HG02885 (cell line): ENCODE measurements around the gene INO80D.
"Not testable (repeated sequence)": the region's sequence is repeated elsewhere in the genome, so short reads cannot be mapped to it uniquely, and the experiment has no call there.

Experiments used
- ATAC-seq: cut with Tn5 transposase; IDR thresholded peaks from one replicate; pipeline ENCODE4 v1.9.1; 2021; ENCODE audit warnings: mild to moderate bottlenecking; ENCODE audit not compliant: unreplicated experiment, poor library complexity

The INO80D gene

DNA sequence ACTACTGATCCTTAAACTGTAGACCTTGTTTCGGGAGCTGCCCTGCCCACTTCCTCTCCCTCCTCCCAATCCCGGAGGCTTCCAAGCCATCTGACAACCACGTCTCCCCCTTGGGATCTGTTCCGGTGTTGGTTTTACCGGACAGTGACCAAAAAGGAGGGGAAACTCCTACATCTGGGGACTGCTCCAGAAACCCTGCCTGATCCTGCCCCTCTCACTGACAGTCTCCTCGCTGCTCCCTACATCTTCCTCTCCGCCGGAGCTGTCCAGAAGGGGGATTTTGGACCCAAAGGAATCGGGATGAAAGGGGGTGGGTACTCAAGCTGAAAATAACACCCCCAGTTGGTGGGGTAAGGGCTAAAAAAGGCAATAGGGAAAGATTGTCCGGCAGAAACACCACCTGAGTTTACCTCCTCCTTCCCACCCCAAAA, 1.5 kb downstream of the INO80D start:
- ATAC-seq: no peak

DNA sequence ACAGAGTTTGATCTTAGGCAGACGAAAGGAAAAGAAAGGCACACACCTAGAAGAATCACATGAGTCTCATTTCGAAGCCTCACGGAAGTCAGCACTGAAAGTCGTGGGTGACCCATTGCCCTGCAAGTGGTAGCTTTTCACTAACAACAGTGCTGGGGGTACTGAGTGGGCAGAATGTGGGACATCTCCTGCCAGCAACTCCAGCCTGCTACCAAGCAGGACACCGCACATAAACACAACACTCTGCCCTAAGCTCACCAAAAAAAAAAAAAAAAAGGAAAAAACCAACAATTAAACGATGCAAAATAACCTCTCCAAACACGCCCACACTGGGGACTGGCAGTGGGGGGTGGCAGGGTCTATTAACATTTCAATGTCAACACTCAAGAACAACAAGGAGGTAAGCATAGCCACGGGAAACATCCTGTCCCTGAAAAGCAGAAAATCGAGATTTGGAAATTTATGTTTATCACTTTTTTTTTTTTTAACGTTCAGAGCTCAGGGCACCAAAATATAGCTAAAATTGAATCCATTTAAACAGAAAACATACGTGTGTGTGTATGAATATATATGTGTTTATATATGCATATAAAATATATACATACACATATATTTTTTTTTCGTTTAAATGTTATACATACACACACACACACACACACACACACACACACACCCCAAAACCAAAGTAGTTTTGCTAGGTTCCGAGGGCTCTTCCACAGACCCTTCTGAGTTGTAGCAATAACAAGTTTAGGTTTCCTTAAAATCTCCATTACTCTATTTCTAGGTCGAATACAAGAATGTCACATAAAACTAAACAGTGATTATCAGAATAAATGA, 2.2 kb downstream of the INO80D start:
- ATAC-seq: no peak

DNA sequence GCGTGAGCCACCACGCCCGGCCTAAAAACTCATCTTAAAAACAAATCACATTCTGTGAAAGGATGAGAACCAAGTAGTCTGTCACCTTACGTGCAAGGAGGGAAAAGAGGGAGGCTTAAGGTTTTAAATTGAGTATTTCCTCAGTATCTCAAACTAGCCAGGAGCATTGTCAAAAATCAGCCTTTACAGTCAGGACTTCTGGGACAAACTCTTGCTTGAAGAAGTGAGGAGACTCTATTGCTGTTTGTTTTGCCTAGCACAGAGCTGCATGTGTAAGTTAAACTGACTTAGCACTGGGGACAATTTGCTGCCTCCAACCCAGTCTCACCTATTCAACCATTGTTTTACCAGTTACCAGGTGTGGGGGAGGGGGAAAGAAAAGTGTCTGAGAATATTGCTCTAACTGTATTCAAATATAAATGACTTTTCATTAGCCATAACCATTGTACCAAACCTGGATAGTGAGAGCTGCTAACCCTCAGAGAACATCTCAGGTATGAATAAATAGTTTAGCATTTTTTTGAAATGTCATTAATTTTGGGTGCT, 3.6 kb downstream of the INO80D start:
- no peak for ATAC-seq

DNA sequence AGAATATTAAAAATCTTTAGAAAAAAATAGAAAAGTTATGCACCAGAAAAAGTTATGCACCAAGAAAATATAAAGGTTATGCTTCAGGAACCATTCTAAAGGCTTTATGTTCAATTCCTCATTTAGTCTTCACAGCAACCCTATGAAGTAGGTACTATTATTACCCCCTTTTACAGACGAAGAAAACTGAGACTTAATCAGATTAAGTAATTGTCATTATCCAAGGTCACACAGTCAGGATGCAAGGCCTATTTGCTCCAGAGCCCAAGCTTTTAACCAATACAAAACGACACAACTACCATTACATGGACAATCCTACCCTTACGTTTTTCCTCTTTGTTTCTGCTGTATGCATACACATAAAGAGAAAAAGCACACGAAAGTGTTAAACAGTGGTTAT, 5.0 kb downstream of the INO80D start:
- ATAC-seq: no peak

DNA sequence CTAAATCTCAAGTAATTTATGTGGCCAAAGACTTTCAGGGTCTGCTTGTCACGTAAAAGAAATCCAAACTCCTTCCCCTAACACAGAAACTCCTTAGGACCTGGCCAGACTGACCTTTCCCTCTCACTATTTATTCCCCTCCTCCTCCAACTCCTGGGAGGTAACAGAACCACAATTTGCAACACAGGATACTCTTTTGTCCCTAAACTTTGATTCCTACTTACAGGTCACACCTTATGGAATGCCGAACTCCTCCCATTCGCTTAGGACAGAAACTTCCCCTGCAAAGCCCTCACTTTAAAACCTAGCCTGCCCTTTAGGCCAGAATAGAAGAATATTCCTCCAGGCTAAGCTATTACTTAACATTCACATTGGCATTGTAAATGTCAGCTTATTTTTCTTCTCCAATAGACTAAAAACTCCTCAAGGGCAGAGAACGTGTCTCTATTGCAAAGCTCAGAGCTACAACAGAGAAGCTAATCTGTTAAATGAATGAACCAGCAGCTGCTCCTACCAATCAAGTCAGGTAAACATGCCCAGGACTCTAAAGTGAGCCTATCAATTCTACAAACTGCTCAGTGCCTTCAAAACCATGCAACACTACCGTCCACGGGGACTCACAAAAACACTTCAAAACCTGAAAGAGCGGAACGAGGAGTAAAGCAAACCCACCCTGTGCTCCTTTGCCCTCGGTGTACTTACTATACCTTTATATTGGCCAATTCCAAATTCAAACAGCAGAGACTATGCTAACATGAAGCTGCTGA, 6.1 kb downstream of the INO80D start:
- no peak for ATAC-seq

DNA sequence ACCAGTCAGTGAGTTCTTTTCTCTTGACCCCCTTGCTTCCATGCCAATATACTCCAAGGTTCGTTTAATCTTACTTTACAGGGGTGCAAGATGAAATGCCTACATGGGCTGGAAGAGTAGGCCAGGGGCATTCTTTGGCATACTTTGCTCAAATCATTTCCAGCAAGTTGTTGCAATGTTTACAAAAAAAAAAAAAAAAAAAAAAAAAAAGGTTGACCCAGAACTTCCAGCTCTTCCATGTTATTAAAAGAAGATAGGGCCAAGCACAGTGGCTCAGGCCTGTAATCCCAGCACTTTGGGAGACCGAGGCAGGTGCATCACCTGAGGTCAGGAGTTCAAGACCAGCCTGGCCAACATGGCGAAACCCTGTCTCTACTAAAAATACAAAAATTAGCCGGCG, 8.1 kb downstream of the INO80D start:
- ATAC-seq: not testable (repeated sequence)

DNA sequence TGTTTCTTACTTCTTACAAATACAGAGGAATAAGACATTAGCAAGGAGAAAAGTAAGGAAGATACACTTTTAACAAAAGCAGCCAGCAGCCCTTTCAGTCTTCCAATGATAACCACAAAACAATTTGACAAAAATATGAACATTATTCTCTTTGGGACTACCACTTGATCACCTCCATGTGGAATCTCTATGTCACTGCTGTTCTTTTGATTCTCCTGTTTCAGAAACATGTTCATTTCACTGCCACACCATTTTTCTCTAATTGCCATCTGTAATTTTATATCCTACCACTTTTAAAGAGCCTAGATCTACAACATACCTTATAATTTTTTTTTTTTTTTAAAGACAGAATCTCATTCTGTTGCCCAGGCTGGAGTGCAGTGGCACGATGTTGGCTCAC, 10.9 kb downstream of the INO80D start:
- no peak for ATAC-seq

DNA sequence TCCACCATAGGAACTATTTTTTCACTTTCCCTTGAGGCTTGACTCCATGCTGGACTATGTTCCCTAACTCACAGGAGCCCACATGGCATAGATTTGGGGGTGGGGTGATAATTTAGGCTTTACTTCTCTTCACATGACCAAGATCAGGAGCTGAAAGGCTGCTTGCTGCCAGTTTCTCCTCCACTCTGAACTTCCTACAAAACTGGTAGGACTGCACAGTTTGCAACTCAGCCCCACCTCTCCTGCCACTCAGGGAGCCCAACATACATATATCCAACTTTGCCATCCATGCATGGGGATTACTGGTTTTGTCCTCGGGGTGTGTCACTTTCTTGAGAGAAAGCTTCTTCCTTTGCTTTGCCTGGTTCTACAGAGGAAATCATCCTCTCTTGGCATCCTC, 14.2 kb downstream of the INO80D start:
- ATAC-seq: no peak

DNA sequence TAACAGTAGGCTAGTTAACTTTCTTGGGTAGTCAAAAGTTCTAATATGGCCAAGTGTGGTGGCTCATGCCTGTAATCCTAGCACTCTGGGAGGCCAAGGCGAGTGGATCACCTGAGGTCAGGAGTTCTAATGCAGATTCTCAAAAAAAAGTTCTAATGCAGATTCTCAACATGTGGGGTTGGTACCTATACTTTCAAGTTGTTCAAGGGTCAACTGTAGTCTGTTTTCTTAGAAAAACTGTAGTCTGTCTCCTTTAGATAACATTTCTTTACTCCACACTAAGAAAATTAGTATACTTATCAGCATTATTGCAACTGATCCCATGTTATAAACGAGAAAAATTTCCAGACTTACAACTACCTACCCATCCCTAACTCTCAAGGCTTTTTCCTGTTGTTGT, 16.6 kb downstream of the INO80D start:
- ATAC-seq: no peak

DNA sequence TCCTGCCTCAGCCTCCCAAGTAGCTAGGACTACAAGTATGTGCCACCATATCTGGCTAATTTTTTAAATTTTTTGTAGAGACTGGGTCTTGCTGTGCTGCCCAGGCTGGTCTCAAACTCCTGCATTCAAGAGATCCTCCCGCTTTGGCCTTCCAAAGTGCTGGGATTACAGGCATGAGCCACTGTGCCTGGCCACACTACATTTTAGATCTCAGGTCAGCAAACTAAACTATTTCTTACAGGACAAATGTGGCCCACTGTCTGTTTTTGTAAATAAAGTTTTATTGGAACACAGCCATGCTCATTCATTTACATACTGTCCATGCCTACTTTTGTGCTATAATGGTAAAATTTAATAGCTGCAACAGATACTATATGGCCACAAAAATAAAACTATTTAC, 17.8 kb downstream of the INO80D start:
- no peak for ATAC-seq

DNA sequence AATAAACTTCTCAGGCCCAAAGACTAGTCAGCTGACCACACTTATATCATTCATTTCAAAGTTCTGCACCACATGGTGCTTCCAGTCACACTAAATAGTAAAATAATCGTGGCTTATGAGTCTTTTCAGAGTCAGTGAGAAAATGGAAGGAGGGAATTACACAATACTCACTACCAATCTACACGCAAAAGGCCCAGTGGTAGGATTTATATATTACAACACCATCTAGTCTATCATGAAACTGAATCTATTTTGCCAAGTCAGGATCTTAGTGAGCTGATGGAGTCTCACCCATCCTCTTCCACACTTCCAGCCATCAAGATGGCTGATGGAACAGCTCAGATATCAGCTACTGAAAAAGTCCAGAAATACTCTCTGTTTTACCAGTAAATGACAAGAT, 21.9 kb downstream of the INO80D start:
- ATAC-seq: no peak

DNA sequence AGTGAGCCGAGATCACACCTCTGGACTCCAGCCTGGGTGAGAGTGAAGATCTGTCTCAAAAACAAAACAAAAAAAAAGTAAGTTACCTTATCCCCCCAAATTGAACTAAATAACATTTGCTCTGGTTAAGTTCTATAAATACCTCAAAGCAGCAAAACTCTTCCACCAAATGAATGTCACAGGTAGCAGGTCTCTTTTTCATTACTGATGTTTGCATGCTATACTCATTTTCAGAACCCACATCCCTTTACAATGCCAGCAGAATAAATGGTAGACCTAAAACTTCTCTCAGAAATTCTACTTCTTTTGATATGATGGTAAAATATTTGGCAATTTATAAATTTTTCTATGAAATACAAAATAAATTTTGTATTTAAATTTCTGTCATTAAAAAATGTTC, 22.3 kb downstream of the INO80D start:
- no peak for ATAC-seq

DNA sequence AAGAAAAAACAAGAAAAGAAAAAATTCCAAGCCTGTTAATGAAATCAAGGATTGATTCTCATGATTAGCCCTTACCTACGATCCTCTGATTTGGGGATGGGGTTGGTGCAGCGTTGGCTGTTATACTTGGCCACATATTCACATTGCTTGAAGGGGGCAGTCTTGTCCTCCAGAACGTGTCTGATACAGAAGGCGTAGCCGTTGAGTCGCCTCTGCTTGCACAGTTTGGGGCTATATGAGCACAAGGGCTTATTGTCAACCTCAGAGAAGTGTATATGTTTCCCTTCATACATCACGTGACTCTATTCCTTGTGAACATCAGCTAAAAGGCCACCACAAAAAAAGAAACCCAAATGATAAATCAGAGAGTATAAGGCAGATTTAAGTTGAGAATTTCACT, 23.2 kb downstream of the INO80D start:
- ATAC-seq: no peak

DNA sequence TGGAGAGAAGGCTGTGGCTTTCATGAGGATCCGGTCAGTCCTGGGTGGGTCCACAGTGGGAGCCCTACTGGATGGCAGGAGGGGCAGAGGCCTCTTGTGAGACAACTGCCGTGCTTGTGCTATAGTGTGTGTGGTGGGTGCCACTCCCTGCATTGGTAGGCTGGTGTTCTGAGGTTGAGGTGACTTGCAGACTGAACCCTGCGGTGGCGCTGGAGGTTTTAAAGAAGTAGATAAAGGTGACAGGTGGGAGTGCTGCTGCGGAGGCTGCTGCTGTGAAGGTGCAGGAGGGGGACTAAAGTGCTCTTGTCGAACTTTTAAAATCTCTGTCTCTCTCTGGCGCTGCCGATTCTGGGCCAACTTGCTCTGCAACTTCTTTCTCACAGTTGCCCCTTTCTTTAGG, 29.7 kb downstream of the INO80D start:
- no peak for ATAC-seq

DNA sequence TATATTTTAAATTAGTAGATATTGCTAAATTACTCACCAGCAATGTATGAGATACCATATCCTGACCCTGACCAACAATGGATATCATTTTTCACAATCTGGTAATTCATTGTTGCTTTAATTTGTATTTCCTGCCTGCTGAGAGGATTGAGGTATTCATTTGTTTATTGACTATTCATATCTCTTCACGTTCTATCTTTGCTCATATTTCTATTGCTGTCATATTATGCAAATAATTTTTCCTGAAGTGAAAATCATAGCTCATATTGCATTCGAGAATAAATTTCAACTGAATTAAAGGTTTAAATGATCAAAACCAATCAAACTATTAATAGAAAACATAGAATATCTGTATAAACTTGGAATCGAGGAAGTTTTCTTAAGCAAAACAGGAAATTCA, 31.0 kb downstream of the INO80D start:
- no peak for ATAC-seq

DNA sequence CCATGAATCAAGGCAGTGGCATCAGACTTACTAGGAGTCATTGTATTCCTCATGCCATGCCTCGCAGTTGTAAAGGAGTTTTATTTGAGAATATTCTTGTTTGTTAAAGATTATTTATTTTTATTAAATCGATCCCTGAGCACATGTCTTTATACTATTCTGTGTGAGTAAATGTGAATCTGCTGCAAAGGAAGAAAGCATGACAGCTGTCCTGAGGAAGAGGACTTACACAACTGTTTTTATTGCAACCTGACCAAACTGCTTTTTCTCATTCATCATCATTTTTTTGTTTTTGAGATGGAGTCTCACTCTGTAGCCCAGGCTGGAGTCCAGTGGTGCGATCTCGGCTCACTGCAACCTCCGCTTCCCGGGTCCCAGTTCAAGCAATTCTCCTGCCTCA, 34.1 kb downstream of the INO80D start:
- no peak for ATAC-seq

DNA sequence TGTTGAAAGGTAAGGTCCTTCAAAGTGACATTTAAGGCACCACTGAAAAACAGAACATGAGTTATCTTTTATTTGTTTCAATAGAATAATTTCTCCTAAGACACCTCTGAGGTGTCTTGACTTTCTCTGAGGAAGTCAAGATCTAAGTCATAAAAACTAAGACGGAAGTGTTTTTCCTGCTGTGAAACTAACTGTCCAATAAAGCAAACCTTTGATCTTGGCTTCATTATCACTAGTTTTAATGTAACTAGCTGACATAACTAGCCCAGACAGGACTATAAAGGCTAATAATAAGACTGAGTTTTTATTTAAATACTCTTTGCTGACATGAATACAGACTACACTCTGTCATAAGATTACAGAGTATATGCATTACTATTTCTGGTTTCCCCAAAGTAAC, 36.6 kb downstream of the INO80D start:
- ATAC-seq: no peak

DNA sequence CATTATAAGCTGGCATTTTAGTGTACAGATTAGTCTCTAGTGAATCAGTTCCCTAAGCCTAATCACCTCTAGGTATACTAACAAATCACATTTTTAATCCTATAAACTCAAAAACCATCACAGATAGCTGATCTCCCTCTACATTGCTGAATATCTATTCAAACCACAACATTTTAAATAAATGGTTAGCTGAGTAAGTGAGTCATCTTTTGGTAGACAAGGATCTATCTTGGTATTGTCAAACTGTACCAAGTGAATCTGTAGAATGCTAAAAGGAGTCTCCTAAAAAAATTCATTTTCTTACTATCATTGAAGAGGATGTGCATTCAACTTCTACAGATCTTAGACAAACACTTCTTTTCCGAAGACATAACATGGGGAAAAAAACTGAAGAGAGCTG, 40.7 kb downstream of the INO80D start:
- no peak for ATAC-seq

DNA sequence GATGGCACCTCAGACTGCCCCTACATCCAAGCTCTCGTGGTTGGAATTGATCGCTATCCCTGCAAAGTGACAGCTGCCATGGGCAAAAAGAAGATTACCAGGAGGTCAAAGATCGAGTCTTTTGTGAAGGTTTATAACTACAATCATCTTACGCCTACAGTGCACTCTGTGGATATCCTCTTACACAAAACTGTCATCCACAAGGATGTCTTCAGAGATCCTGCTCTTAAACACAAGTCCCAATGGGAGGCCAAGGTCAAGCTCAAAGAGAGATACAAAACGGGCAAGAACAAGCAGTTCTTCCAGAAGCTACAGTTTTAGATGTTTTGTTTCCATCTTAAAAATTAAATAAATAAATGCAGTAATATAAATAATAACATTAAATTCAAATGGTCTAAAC, 45.4 kb downstream of the INO80D start:
- ATAC-seq: no peak

DNA sequence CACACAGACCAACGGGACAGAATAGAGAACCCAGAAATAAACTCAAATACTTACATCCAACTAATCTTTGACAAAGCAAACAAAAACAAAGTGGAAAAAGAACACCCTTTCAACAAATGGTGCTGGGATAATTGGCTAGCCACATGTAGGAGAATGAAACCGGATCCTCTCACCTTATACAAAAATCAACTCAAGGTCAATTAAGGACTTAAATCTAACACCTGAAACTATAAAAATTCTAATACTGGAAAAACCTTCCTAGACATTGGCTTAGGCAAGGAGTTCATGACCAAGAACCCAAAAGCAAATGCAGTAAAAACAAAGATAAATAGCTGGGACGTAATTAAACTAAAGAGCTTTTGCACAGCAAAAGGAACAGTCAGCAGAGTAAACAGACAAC, 50.6 kb downstream of the INO80D start:
- ATAC-seq: not testable (repeated sequence)

DNA sequence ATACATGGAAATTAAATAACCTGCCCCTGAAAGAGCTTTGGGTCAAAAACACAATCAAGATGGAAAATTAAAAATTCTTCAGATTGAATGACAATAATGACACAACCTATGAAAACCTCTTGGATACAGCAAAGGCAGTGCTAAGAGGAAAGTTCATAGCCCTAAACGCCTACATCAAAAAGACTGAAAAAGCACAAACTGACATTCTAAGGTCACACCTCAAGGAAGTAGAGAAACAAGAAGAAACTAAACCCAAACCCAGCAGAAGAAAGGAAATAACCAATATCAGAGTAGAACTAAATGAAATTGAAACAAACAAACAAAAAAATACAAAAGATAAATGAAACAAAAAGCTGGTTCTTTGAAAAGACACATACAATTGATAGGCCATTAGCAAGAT, 52.5 kb downstream of the INO80D start:
- ATAC-seq: not testable (repeated sequence)
